Measurements from ENCODE around the gene LSG1.

DNA sequence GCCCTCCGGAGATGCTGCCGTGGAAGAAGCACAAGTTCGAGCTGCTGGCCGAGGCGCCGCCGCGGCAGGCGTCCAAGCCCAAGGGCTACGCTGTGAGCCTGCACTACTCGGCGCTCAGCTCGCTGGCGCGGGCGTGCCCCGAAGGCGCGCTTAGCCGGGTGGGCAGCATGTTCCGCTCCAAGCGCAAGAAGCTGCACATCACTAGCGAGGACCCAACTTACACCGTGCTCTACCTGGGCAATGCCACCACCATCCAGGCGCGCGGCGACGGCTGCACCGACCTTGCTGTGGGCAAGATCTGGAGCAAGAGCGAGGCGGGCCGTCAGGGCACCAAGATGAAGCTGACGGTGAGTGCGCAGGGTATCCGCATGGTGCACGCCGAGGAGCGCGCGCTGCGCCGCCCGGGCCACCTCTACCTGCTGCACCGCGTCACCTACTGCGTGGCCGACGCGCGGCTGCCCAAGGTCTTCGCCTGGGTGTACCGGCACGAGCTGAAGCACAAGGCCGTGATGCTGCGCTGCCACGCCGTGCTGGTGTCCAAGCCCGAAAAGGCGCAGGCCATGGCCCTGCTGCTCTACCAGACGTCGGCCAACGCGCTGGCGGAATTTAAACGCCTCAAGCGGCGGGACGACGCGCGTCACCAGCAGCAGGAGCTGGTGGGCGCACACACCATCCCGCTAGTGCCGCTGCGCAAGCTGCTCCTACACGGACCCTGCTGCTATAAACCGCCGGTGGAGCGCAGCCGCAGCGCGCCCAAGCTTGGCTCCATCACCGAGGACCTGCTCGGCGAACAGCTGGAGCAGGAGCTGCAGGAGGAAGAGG lies 15.0 kb upstream of the LSG1 start:
- TF ChIP-seq, protein P1, sequence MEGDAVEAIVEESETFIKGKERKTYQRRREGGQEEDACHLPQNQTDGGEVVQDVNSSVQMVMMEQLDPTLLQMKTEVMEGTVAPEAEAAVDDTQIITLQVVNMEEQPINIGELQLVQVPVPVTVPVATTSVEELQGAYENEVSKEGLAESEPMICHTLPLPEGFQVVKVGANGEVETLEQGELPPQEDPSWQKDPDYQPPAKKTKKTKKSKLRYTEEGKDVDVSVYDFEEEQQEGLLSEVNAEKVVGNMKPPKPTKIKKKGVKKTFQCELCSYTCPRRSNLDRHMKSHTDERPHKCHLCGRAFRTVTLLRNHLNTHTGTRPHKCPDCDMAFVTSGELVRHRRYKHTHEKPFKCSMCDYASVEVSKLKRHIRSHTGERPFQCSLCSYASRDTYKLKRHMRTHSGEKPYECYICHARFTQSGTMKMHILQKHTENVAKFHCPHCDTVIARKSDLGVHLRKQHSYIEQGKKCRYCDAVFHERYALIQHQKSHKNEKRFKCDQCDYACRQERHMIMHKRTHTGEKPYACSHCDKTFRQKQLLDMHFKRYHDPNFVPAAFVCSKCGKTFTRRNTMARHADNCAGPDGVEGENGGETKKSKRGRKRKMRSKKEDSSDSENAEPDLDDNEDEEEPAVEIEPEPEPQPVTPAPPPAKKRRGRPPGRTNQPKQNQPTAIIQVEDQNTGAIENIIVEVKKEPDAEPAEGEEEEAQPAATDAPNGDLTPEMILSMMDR (conservative IDR thresholded peaks at IDR 0.05; ENCODE audit: low read depth, low read length), result no peak
- no peak for TF ChIP-seq EZH2 (IDR thresholded peaks at IDR 0.05; ENCODE audit: borderline replicate concordance, low read depth, low read length, poor library complexity, severe bottlenecking)
